IMR-90 (cell line): ENCODE measurements around the gene GJA5. TPM values are rescaled to one million over a fixed set of nuclear protein-coding genes. Genes with fewer than 3 reads are reported as not detected.

Experiments used
- ATAC-seq: fragments of 200-7000 bp; cut with Tn5 transposase; 2 replicates; pipeline ENCODE4 v1.9.1; 2020; ENCODE audit warnings: low read depth, mild to moderate bottlenecking, moderate library complexity
- BruUV-seq: library from RNA; stranded (reverse); fragments of 400-500 nt; replicated peaks from 2 replicates; lab custom pipeline; 2021; lab: Mats Ljungman, UMichigan
- CTCF ChIA-PET: fragments of 300-600 bp; formaldehyde crosslinking; extraction: SDS; loops from one replicate; lab custom pipeline; 2021; ENCODE audit warnings: antibody characterized with exemption; lab: Yijun Ruan, JAX
- POLR2A ChIA-PET: fragments of 300-600 bp; sonication (Branson Sonifier 250); formaldehyde crosslinking; loops from one replicate; lab custom pipeline; 2022; ENCODE audit warnings: antibody characterized with exemption; ENCODE audit not compliant: unreplicated experiment; lab: Charles Lee
- DNase-seq: peaks from one replicate; pipeline ENCODE4 v3.0.0; 2013
- H2AFZ ChIP-seq: replicated peaks from 2 replicates; pipeline ENCODE3; 2013; ENCODE audit warnings: low read length, mild to moderate bottlenecking; ENCODE audit not compliant: poor library complexity
- H2AK5ac ChIP-seq: 2 replicates; pipeline ENCODE4 v1.6.1; 2013; ENCODE audit warnings: low read depth, low read length, inconsistent platforms
- H2AK9ac ChIP-seq: replicated peaks from 2 replicates; pipeline ENCODE3; 2013; ENCODE audit warnings: mild to moderate bottlenecking, low read depth, low read length, moderate library complexity; ENCODE audit not compliant: poor library complexity
- H2BK120ac ChIP-seq: 2 replicates; pipeline ENCODE4 v1.6.1; 2013; ENCODE audit warnings: low read depth, low read length, inconsistent platforms
- H2BK15ac ChIP-seq: 3 replicates; pipeline ENCODE4 v1.6.1; 2013; ENCODE audit warnings: low read depth, low read length, inconsistent platforms
- H2BK20ac ChIP-seq: 2 replicates; pipeline ENCODE4 v1.6.1; 2013; ENCODE audit warnings: low read depth, mild to moderate bottlenecking, inconsistent platforms, low read length, moderate library complexity
- H2BK5ac ChIP-seq: 2 replicates; pipeline ENCODE4 v1.6.1; 2013; ENCODE audit warnings: mild to moderate bottlenecking, low read depth, low read length, inconsistent platforms; ENCODE audit not compliant: poor library complexity, severe bottlenecking
- H3K14ac ChIP-seq: replicated peaks from 2 replicates; pipeline ENCODE4 v1.6.1; 2013; ENCODE audit warnings: low read depth, low read length, inconsistent platforms
- H3K18ac ChIP-seq: 2 replicates; pipeline ENCODE4 v1.6.1; 2013; ENCODE audit warnings: low read depth, low read length, control low read depth
- H3K23ac ChIP-seq: 2 replicates; pipeline ENCODE4 v1.6.1; 2013; ENCODE audit warnings: low read depth, low read length, inconsistent platforms
- H3K27ac ChIP-seq: 2 replicates; pipeline ENCODE4 v1.5.1; 2013; ENCODE audit warnings: mild to moderate bottlenecking, control low read depth, low read length; ENCODE audit not compliant: insufficient read depth
- H3K27me3 ChIP-seq: 2 replicates; pipeline ENCODE4 v1.6.1; 2013; ENCODE audit warnings: low read length; ENCODE audit not compliant: control insufficient read depth, insufficient read depth
- H3K36me3 ChIP-seq: 2 replicates; pipeline ENCODE4 v1.6.1; 2013; ENCODE audit warnings: low read length, mixed read lengths; ENCODE audit not compliant: control insufficient read depth, insufficient read depth
- H3K4ac ChIP-seq: 2 replicates; pipeline ENCODE4 v1.6.1; 2013; ENCODE audit warnings: low read depth, low read length, inconsistent platforms
- H3K4me1 ChIP-seq: 2 replicates; pipeline ENCODE4 v1.6.1; 2013; ENCODE audit warnings: low read length, mixed read lengths; ENCODE audit not compliant: control insufficient read depth, insufficient read depth
- H3K4me2 ChIP-seq: 2 replicates; pipeline ENCODE4 v1.6.1; 2013; ENCODE audit warnings: low read depth, mild to moderate bottlenecking, control low read depth, low read length, moderate library complexity
- H3K4me3 ChIP-seq: 2 replicates; pipeline ENCODE4 v1.5.1; 2013; ENCODE audit warnings: low read depth, mild to moderate bottlenecking, control low read depth, low read length, moderate library complexity; ENCODE audit not compliant: insufficient read depth
- H3K56ac ChIP-seq: 2 replicates; pipeline ENCODE4 v1.6.1; 2013; ENCODE audit warnings: low read length, inconsistent platforms; ENCODE audit not compliant: insufficient read depth; ENCODE audit errors: extremely low read depth
- H3K79me1 ChIP-seq, 2 experiments: 2 replicates each; pipeline ENCODE4 v1.6.1; 2013; ENCODE audit warnings: low read length in 2 of 2, inconsistent platforms in 1 of 2, low read depth in 1 of 2
- H3K9ac ChIP-seq: 2 replicates; pipeline ENCODE4 v1.6.1; 2013; ENCODE audit warnings: low read depth, low read length, control low read depth
- H3K9me1 ChIP-seq: 2 replicates; pipeline ENCODE4 v1.6.1; 2013; ENCODE audit warnings: low read length, inconsistent platforms; ENCODE audit not compliant: insufficient read depth
- H3K9me3 ChIP-seq: 2 replicates; pipeline ENCODE4 v1.6.1; 2013; ENCODE audit warnings: low read length; ENCODE audit not compliant: control insufficient read depth, insufficient read depth
- H4K20me1 ChIP-seq: 2 replicates; pipeline ENCODE4 v1.6.1; 2013; ENCODE audit warnings: low read length, inconsistent platforms; ENCODE audit not compliant: insufficient read depth
- H4K5ac ChIP-seq: 2 replicates; pipeline ENCODE4 v1.6.1; 2013; ENCODE audit warnings: mild to moderate bottlenecking, low read depth, low read length, control low read depth
- H4K8ac ChIP-seq, 2 experiments: 2 replicates each; pipeline ENCODE4 v1.6.1; 2013; ENCODE audit warnings: low read depth in 2 of 2, low read length in 2 of 2, control low read depth in 1 of 2, inconsistent platforms in 1 of 2
- H4K91ac ChIP-seq: 2 replicates; pipeline ENCODE4 v1.6.1; 2013; ENCODE audit warnings: low read depth, low read length, inconsistent platforms; ENCODE audit not compliant: insufficient read depth
- BHLHE40 ChIP-seq: fragments of 150-350 bp; IDR thresholded peaks from 2 replicates; pipeline ENCODE4 v1.6.1; 2016; ENCODE audit warnings: mild to moderate bottlenecking, low read depth, low read length
- CEBPB ChIP-seq: IDR thresholded peaks from 2 replicates; pipeline ENCODE4 v1.6.1; 2012; ENCODE audit warnings: low read depth, low read length, improper control_type of control experiment
- CHD1 ChIP-seq: IDR thresholded peaks from 2 replicates; pipeline ENCODE4 v1.6.1; 2012; ENCODE audit warnings: low read depth, low read length, improper control_type of control experiment
- FOS ChIP-seq: fragments of 150-350 bp; IDR thresholded peaks from 2 replicates; pipeline ENCODE4 v1.6.1; 2016; ENCODE audit warnings: low read depth, low read length
- MAFK ChIP-seq: IDR thresholded peaks from 2 replicates; pipeline ENCODE4 v1.6.1; 2012; ENCODE audit warnings: low read depth, low read length, improper control_type of control experiment
- MAZ ChIP-seq: IDR thresholded peaks from 2 replicates; pipeline ENCODE4 v1.6.1; 2012; ENCODE audit warnings: low read depth, mild to moderate bottlenecking, low read length, improper control_type of control experiment, moderate library complexity, borderline replicate concordance
- MXI1 ChIP-seq: IDR thresholded peaks from 2 replicates; pipeline ENCODE4 v1.6.1; 2012; ENCODE audit warnings: low read depth, mild to moderate bottlenecking, low read length, moderate library complexity, borderline replicate concordance
- NFE2L2 ChIP-seq: fragments of 150-350 bp; IDR thresholded peaks from 2 replicates; pipeline ENCODE4 v1.6.1; 2016; ENCODE audit warnings: low read depth, mild to moderate bottlenecking, low read length
- POLR2A ChIP-seq: IDR thresholded peaks from 2 replicates; pipeline ENCODE4 v1.6.1; 2012; ENCODE audit warnings: mild to moderate bottlenecking, low read depth, low read length
- RAD21 ChIP-seq: IDR thresholded peaks from 2 replicates; pipeline ENCODE4 v1.6.1; 2012; ENCODE audit warnings: low read length, improper control_type of control experiment
- RCOR1 ChIP-seq: IDR thresholded peaks from 2 replicates; pipeline ENCODE4 v1.6.1; 2012; ENCODE audit warnings: mild to moderate bottlenecking, low read length, improper control_type of control experiment; ENCODE audit not compliant: insufficient replicate concordance
- RFX5 ChIP-seq: IDR thresholded peaks from 2 replicates; pipeline ENCODE4 v1.8.0; 2012; ENCODE audit warnings: low read depth, mild to moderate bottlenecking, low read length, moderate library complexity
- SMC3 ChIP-seq: fragments of 150-350 bp; IDR thresholded peaks from 2 replicates; pipeline ENCODE4 v1.6.1; 2016; ENCODE audit warnings: low read depth, mild to moderate bottlenecking, antibody characterized with exemption, low read length, moderate library complexity
- USF2 ChIP-seq: fragments of 150-350 bp; IDR thresholded peaks from 2 replicates; pipeline ENCODE4 v1.6.1; 2017; ENCODE audit warnings: mild to moderate bottlenecking, antibody characterized with exemption, low read length, low read depth
- WGBS, 2 experiments: methylation state at CpG; one replicate each; pipeline versions ENCODE4 v1.1.5 to v1.1.7; 2013; ENCODE audit warnings: missing lambda C conversion rate in 2 of 2; ENCODE audit not compliant: insufficient read length in 1 of 2; ENCODE audit errors: extremely low coverage in 2 of 2; 5-methylcytosine and 5-hydroxymethylcytosine counted together
- dilution Hi-C: fragments of 300-500 bp; cut with HindIII; formaldehyde crosslinking; loops from one replicate; pipeline ENCODE4 v1.14.3; 2018; ENCODE audit warnings: low sequenced_read_pairs; ENCODE audit not compliant: unreplicated experiment
- in situ Hi-C: fragments of 300-500 bp; cut with MboI; formaldehyde crosslinking; loops from 3 replicates; pipeline ENCODE4 v1.14.3; 2019; ENCODE audit warnings: low sequenced_read_pairs, inconsistent platforms, mixed read lengths
- intact Hi-C: fragments of 100-400 bp; cut with micrococcal nuclease; formaldehyde crosslinking; loops from 2 replicates; pipeline ENCODE4 v1.10.0; 2022
- polyA plus RNA-seq, 3 experiments: library from polyadenylated mRNA; depleted of rRNA; stranded (reverse); fragments of >200 nt; gene quantifications; 2 replicates each; pipeline ENCODE4 v1.2.3, GENCODE V29; 2012; ENCODE audit warnings: low replicate concordance in 1 of 3
- total RNA-seq: library from RNA; depleted of rRNA; stranded (reverse); fragments of >200 nt; gene quantifications from 2 replicates; pipeline ENCODE4 v1.2.3, GENCODE V29; 2012
- TF ChIP-seq, protein P1 (sequence below): fragments of 150-350 bp; IDR thresholded peaks from 2 replicates; pipeline ENCODE4 v1.6.1; 2016; ENCODE audit warnings: low read depth, mild to moderate bottlenecking, low read length, moderate library complexity, borderline replicate concordance
- TF ChIP-seq, protein P2 (sequence below): conservative IDR thresholded peaks from 2 replicates; pipeline ENCODE4 v1.5.1; 2012; ENCODE audit warnings: mild to moderate bottlenecking, low read depth, low read length, improper control_type of control experiment

GJA5 gene
- total and polyA plus RNA-seq, 2 of the 4 experiments (the other 2 are of a cell fraction), result not detected

DNA sequence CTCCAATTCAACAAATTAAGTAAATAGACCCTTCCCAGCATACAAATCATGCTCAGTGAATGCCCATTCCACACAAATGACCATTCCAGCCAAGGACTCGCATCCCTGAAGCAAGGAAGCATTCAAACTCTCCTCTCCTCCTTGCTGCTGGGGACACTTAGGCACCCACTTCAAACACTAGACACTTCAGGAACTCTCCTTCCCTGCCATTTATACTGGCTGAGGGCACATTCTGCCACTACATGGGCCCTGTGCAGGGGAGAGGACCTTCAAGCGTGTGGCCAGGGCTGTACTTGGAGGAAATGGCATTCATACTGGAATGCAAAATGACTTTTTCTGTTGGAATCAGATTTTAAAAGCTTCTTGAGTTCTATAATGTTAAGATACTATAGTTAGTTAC, 22.3 kb downstream of the GJA5 start:
- ChIA-PET POLR2A (no interaction called here), CTCF (interaction anchor here (1.0 kb wide), 1 partner anchor 98 kb away, joined by 6 read pairs; no protein-coding TSS in a partner anchor)
- intact Hi-C loops, result no loop called here

More for the DNA sequence above, 22.3 kb downstream of the GJA5 start:
- Histone ChIP-seq H4K20me1 (no peaks in the 10 kb centered on the region), H4K8ac (no peak overlapping the region), H2BK120ac (no peak overlapping the region), H3K56ac (no peak overlapping the region), H2BK20ac (no peak overlapping the region), H3K9me1 (no peaks in the 10 kb centered on the region), H3K4me3 (no peak overlapping the region), H2BK15ac (no peak overlapping the region), H3K14ac (no peak overlapping the region), H2BK5ac (no peak overlapping the region), H3K4ac (no peak overlapping the region), H3K9me3 (no peaks in the 10 kb centered on the region), H2AK9ac (no peak overlapping the region), H3K36me3 (no peaks in the 10 kb centered on the region), H3K18ac (no peak overlapping the region), H4K91ac (no peak overlapping the region), H3K79me1 (no peaks in the 10 kb centered on the region), H3K27me3 (no peaks in the 10 kb centered on the region), H2AFZ (no peak overlapping the region), H3K9ac (no peak overlapping the region), H3K4me2 (no peak overlapping the region), H3K23ac (no peak overlapping the region), H3K4me1 (no peaks in the 10 kb centered on the region), H4K5ac (no peak overlapping the region), H3K27ac (no peak overlapping the region), H2AK5ac (no peak overlapping the region)
- dilution Hi-C loops, result no loop called here
- no peak for DNase-seq
- in situ Hi-C loops, result no loop called here
- no peak for ATAC-seq
- TF ChIP-seq, protein P1, sequence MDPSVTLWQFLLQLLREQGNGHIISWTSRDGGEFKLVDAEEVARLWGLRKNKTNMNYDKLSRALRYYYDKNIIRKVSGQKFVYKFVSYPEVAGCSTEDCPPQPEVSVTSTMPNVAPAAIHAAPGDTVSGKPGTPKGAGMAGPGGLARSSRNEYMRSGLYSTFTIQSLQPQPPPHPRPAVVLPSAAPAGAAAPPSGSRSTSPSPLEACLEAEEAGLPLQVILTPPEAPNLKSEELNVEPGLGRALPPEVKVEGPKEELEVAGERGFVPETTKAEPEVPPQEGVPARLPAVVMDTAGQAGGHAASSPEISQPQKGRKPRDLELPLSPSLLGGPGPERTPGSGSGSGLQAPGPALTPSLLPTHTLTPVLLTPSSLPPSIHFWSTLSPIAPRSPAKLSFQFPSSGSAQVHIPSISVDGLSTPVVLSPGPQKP, result no peak
- TF ChIP-seq MAFK, result no peak
- no peak for TF ChIP-seq RCOR1
- TF ChIP-seq BHLHE40, result no peak
- TF ChIP-seq, protein P2, sequence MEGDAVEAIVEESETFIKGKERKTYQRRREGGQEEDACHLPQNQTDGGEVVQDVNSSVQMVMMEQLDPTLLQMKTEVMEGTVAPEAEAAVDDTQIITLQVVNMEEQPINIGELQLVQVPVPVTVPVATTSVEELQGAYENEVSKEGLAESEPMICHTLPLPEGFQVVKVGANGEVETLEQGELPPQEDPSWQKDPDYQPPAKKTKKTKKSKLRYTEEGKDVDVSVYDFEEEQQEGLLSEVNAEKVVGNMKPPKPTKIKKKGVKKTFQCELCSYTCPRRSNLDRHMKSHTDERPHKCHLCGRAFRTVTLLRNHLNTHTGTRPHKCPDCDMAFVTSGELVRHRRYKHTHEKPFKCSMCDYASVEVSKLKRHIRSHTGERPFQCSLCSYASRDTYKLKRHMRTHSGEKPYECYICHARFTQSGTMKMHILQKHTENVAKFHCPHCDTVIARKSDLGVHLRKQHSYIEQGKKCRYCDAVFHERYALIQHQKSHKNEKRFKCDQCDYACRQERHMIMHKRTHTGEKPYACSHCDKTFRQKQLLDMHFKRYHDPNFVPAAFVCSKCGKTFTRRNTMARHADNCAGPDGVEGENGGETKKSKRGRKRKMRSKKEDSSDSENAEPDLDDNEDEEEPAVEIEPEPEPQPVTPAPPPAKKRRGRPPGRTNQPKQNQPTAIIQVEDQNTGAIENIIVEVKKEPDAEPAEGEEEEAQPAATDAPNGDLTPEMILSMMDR, result no peak
- TF ChIP-seq RFX5, result no peak
- no peak for TF ChIP-seq MAZ
- no peak for TF ChIP-seq POLR2A
- no peak for TF ChIP-seq SMC3
- TF ChIP-seq MXI1, result no peak
- TF ChIP-seq RAD21, result no peak
- no peak for TF ChIP-seq FOS
- no peak for TF ChIP-seq USF2
- no peak for TF ChIP-seq CHD1
- no peak for TF ChIP-seq NFE2L2
- TF ChIP-seq CEBPB, result no peak
- no CpG with 5 or more reads among the region's 2 CpGs for WGBS, 2 experiments
- no TSS peak for BruUV-seq
